Measurements from ENCODE around the gene CNOT11. TPM values are rescaled to one million over a fixed set of nuclear protein-coding genes. Genes with fewer than 3 reads are reported as not detected.

CNOT11 gene
- total RNA-seq, 1 experiment from 2014 or later: 60.6 TPM

DNA sequence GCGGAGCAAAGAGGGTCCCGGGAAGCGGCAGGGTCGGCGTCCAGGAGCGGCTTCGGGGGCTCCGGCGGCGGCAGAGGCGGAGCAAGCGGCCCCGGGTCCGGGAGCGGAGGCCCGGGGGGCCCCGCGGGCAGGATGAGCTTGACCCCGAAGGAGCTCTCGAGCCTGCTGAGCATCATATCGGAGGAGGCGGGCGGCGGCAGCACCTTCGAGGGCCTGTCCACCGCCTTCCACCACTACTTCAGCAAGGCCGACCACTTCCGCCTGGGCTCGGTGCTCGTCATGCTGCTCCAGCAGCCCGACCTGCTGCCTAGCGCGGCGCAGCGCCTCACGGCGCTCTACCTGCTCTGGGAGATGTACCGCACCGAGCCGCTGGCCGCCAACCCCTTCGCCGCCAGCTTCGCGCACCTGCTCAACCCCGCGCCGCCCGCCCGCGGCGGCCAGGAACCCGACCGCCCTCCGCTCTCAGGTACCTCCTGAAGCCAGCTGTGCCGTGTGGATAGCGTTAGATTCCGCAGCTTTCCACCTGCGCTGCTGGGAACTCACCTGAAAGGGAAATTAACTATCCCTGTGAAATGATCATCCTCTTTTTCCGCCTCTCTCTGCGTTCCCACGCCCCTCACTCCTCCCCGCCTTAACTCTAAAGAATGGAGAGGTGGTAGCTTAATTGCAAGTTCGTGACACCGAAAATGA is 472 bp downstream of the CNOT11 start:
- peaks cover 55% of the 10 kb centered on the region for H3K79me2 ChIP-seq (ENCODE audit: low read depth)
- H3K9me2 ChIP-seq (ENCODE audit: insufficient read depth): no peaks in the 10 kb centered on the region
- peak overlapping the region; percentile 66 for H3K4me3 ChIP-seq
- ChIA-PET POLR2A (ENCODE audit: unreplicated experiment) (interaction anchor here (0.5 to 0.7 kb wide), 9 partner anchors 9 to 576 kb away, joined by 3 to 5 read pairs (median 3); no protein-coding TSS in a partner anchor), CTCF (interaction anchor here (0.6 to 0.7 kb wide), 2 partner anchors 35 to 266 kb away, joined by 3 to 7 read pairs; no protein-coding TSS in a partner anchor)
- H3K36me3 ChIP-seq (ENCODE audit: low read depth): 0 out of 2 replicates have a peak, but pooled peaks cover 5% of the 10 kb centered on the region
- H3K4me2 ChIP-seq: peak overlapping the region; percentile 98
- peak overlapping the region; percentile 90 for H2AFZ ChIP-seq
- H3K9me3 ChIP-seq (ENCODE audit: insufficient read depth, low read depth): no peaks in the 10 kb centered on the region
- H4K20me1 ChIP-seq (ENCODE audit: insufficient read depth): peaks cover 11% of the 10 kb centered on the region
- peaks cover 6% of the 10 kb centered on the region; the same call in 1 of the 2 replicates for H3F3A ChIP-seq (ENCODE audit: insufficient read depth, low read depth)
- no peaks in the 10 kb centered on the region for H3K27me3 ChIP-seq (ENCODE audit: insufficient read depth, low read depth)
- H3K4me1 ChIP-seq (replicated peaks; ENCODE audit: insufficient read depth): peaks cover 33% of the 10 kb centered on the region
- no TSS peak for BruUV-seq (replicated peaks)
- H3K27ac ChIP-seq: peak overlapping the region; percentile 71
- no peak for TF ChIP-seq EZH2 (IDR thresholded peaks at IDR 0.05; ENCODE audit: low read depth)
- TF ChIP-seq, protein P1, sequence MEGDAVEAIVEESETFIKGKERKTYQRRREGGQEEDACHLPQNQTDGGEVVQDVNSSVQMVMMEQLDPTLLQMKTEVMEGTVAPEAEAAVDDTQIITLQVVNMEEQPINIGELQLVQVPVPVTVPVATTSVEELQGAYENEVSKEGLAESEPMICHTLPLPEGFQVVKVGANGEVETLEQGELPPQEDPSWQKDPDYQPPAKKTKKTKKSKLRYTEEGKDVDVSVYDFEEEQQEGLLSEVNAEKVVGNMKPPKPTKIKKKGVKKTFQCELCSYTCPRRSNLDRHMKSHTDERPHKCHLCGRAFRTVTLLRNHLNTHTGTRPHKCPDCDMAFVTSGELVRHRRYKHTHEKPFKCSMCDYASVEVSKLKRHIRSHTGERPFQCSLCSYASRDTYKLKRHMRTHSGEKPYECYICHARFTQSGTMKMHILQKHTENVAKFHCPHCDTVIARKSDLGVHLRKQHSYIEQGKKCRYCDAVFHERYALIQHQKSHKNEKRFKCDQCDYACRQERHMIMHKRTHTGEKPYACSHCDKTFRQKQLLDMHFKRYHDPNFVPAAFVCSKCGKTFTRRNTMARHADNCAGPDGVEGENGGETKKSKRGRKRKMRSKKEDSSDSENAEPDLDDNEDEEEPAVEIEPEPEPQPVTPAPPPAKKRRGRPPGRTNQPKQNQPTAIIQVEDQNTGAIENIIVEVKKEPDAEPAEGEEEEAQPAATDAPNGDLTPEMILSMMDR (conservative IDR thresholded peaks at IDR 0.05): no peak
- intact Hi-C loops (cut with micrococcal nuclease; ENCODE audit: unreplicated experiment): loop anchor here (5.0 kb wide), 2 partner anchors 46 to 101 kb away; partner anchors contain the start of gene TBC1D8
- peak; percentile 62 to 67 for DNase-seq

DNA sequence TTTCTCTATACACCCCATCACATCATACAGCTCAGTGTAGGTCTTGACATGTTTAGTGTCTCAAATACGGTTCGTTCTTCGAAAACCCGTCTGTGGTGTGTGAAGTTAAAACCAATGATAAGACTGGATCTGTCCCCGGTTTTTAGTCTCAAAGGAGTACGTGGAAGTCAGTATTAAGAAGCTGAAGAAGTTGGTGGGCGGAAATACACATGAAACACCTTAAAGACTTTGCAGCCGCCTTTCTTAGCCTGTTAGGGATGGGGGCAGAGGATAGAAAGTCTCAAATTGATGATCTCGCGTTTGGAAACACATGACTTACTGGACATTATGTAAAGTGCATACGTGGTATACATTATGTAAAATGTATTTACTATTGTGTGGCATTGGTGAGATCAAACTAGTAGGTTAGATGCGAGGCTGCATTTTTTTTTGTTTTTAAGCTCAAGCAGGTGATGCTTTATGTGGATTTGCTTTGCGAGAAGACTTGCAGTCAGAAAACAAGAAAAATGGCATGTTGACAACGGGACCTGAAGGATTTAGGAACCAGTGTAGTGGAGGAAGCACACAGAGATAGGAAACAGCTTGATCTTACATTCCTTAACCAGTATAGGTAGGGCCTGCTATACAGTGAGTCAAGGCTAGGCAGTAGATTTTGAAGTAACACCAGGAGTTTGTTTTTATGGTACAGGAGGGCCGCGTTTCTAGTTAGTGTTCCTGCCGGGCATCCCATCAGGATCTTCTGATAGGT is 1.2 kb downstream of the CNOT11 start:
- Histone ChIP-seq H3K4me3 (peak overlapping the region; percentile 66), H4K20me1 (ENCODE audit: insufficient read depth) (peaks cover 16% of the 10 kb centered on the region), H3K4me2 (peak overlapping the region; percentile 98), H3K79me2 (ENCODE audit: low read depth) (peaks cover 62% of the 10 kb centered on the region), H3K27me3 (ENCODE audit: insufficient read depth, low read depth) (no peaks in the 10 kb centered on the region), H3K9me2 (ENCODE audit: insufficient read depth) (no peaks in the 10 kb centered on the region), H3K27ac (peak overlapping the region; percentile 71), H3F3A (ENCODE audit: insufficient read depth, low read depth) (peaks cover 8% of the 10 kb centered on the region; the same call in 1 of the 2 replicates), H3K4me1 (replicated peaks; ENCODE audit: insufficient read depth) (peaks cover 33% of the 10 kb centered on the region), H3K9me3 (ENCODE audit: insufficient read depth, low read depth) (no peaks in the 10 kb centered on the region), H3K36me3 (ENCODE audit: low read depth) (peaks cover 10% of the 10 kb centered on the region), H2AFZ (0 out of 2 replicates have a peak overlapping the region, but pooled peaks have one; percentile 90)
- POLR2A ChIA-PET (ENCODE audit: unreplicated experiment): interaction anchor here (0.6 to 0.7 kb wide), 8 partner anchors 8 to 576 kb away, joined by 3 to 5 read pairs (median 3); no protein-coding TSS in a partner anchor
- TF ChIP-seq, protein P1 (conservative IDR thresholded peaks at IDR 0.05): no peak
- TF ChIP-seq EZH2 (IDR thresholded peaks at IDR 0.05; ENCODE audit: low read depth): no peak
- CTCF ChIA-PET: no interaction called here
- TSS peak; percentile 70 for BruUV-seq (replicated peaks)
- intact Hi-C loops (cut with micrococcal nuclease; ENCODE audit: unreplicated experiment): loop anchor here (5.0 kb wide), 2 partner anchors 47 to 102 kb away; partner anchors contain the start of gene TBC1D8
- no peak for DNase-seq

DNA sequence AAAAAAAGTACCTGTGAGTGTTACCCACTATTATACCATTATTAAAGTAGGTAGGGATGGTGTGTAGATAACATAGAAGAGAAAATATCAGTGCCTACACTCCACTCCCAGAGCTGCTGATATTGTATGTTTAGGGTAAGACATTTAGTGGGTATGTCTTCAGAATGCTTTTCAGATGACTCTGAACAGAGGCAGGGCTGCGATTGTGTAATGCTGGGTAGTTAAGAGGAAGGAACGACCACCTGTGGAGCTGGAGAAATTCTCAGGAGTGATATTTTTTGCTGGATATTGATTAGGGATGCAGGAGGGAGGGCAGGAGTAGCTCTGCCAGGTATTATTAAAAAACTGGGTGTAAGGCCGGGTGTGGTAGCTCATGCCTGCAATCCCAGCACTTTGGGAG is 2.8 kb downstream of the CNOT11 start:
- no peaks in the 10 kb centered on the region for H3K9me2 ChIP-seq (ENCODE audit: insufficient read depth)
- H3K9me3 ChIP-seq (ENCODE audit: insufficient read depth, low read depth): no peaks in the 10 kb centered on the region
- H3K36me3 ChIP-seq (ENCODE audit: low read depth): peaks cover 18% of the 10 kb centered on the region
- peaks cover 14% of the 10 kb centered on the region; the same call in 1 of the 2 replicates for H3F3A ChIP-seq (ENCODE audit: insufficient read depth, low read depth)
- peaks cover 33% of the 10 kb centered on the region for H3K4me1 ChIP-seq (replicated peaks; ENCODE audit: insufficient read depth)
- intact Hi-C loops (cut with micrococcal nuclease; ENCODE audit: unreplicated experiment): no loop called here
- H3K4me2 ChIP-seq: peak overlapping the region; percentile 27
- no peaks in the 10 kb centered on the region for H3K27me3 ChIP-seq (ENCODE audit: insufficient read depth, low read depth)
- TF ChIP-seq, protein P1 (conservative IDR thresholded peaks at IDR 0.05): no peak
- no peak for TF ChIP-seq EZH2 (IDR thresholded peaks at IDR 0.05; ENCODE audit: low read depth)
- H3K27ac ChIP-seq: peak overlapping the region; percentile 22
- ChIA-PET POLR2A (ENCODE audit: unreplicated experiment) (interaction anchor here (0.7 kb wide), 1 partner anchor 9 kb away, joined by 10 read pairs; no protein-coding TSS in a partner anchor), CTCF (interaction anchor here (0.6 kb wide), 1 partner anchor 15 kb away, joined by 3 read pairs; no protein-coding TSS in a partner anchor)
- no TSS peak for BruUV-seq (replicated peaks)
- H2AFZ ChIP-seq: no peak overlapping the region
- H3K4me3 ChIP-seq: no peak overlapping the region
- H3K79me2 ChIP-seq (ENCODE audit: low read depth): peaks cover 75% of the 10 kb centered on the region
- peaks cover 23% of the 10 kb centered on the region for H4K20me1 ChIP-seq (ENCODE audit: insufficient read depth)
- peak in 1 of 2 experiments; percentile 72 for DNase-seq
